Mucosa of rectum (tissue), 2 donors: ENCODE measurements around the gene FBLN2.
A peak's percentile ranks its signal among the peaks of the same experiment; 100 is the strongest.
"Not testable (repeated sequence)": the region's sequence is repeated elsewhere in the genome, so short reads cannot be mapped to it uniquely, and the experiment has no call there.

ENCODE experiments used
- H3K27ac ChIP-seq, 2 donors: one replicate each; pipeline ENCODE4 v1.7.0; 2013; ENCODE audit warnings: inconsistent platforms in 2 of 2, low read depth in 2 of 2, low read length in 2 of 2
- H3K27me3 ChIP-seq, 2 donors: one replicate each; pipeline ENCODE4 v1.7.0; 2013; ENCODE audit warnings: low read length in 2 of 2; ENCODE audit not compliant: control insufficient read depth in 2 of 2, insufficient read depth in 2 of 2
- H3K36me3 ChIP-seq, 2 donors: one replicate each; pipeline ENCODE4 v1.7.0; 2013; ENCODE audit warnings: low read length in 2 of 2; ENCODE audit not compliant: control insufficient read depth in 2 of 2, insufficient read depth in 2 of 2
- H3K4me1 ChIP-seq, 2 donors: one replicate each; pipeline ENCODE4 v1.7.0; 2013; ENCODE audit warnings: low read length in 2 of 2, mild to moderate bottlenecking in 1 of 2; ENCODE audit not compliant: control insufficient read depth in 2 of 2, insufficient read depth in 2 of 2
- H3K4me3 ChIP-seq, 2 donors: one replicate each; pipeline ENCODE4 v1.7.0; 2013; ENCODE audit warnings: low read length in 2 of 2
- H3K9ac ChIP-seq, 2 donors: one replicate each; pipeline ENCODE4 v1.7.0; 2013; ENCODE audit warnings: low read length in 2 of 2, low read depth in 1 of 2, mild to moderate bottlenecking in 1 of 2
- H3K9me3 ChIP-seq, 2 donors: one replicate each; pipeline ENCODE4 v1.7.0; 2013; ENCODE audit warnings: low read length in 2 of 2; ENCODE audit not compliant: control insufficient read depth in 2 of 2
- donor health status: healthy.
- donor health status: Normal muscosa, but diverticular disease.

The FBLN2 gene

DNA sequence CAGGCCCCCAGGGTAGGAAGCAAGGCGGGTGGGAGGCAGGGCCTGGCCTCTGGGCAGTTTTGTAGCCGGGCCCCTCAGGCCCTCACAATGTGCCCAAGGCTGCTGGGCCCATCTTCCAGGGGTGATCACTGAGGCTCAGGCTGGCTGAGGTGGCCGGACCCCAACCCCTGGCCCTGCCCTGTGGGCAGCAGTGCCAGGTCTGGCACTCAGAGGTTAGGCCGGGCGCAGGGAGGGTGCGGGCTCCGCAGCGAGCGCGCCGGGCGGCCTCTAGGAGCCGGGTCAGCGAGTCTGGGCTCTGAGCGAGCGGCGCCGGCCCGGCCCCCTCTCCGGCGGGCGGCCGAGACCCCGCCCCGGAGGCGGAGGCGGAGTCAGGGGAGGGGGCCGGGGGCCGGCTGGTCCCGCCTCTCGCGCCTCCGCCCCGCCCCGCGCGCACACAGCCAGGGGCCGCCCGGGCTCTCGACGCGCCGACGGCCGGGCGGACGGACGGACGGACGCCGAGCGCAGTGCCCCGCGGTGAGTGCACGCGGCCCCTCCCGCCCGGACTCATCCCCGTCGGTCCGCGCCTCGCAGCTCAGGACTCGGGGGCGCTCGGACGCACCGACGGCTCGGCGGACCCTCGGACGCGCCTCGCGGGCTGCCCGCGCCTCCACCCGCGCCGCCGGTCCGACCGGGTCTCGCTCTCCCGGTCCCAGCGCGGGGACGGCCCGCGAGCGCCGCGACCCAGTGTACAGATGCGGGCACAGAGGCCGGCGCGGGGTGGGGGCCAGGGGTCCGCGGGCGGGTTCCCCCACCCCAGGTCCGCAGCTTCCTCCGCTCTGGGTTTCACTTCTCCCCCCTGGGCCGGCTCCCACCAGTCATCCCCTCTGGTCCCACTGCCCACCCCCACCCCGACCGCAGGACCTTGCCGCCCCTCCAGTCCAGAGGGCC lies at the start of gene FBLN2:
Gene FBLN2 (plus strand): TSS at position 430 of the 927 bp plus-strand sequence. CDS start 21,231 bp downstream, outside the sequence.
- H3K4me1 ChIP-seq, result peaks cover 4 to 6% of the 10 kb centered on the region in 2 donors
- peak within 1 kb of the TSS; percentile 2 to 54 for H3K4me3 ChIP-seq

GRCh38 chr3:13499246-13499645 lies 49.7 kb upstream of the FBLN2 start:
- not testable (repeated sequence) for H3K9me3 ChIP-seq, H3K4me3 ChIP-seq, H3K27me3 ChIP-seq, H3K27ac ChIP-seq, H3K36me3 ChIP-seq, H3K4me1 ChIP-seq, H3K9ac ChIP-seq

More for the DNA sequence above, at the start of gene FBLN2:
- Histone ChIP-seq H3K27me3 (peaks cover 9 to 12% of the 10 kb centered on the region in 2 donors), H3K9ac (no peak within 1 kb of the TSS), H3K9me3 (no peaks in the 10 kb centered on the region), H3K36me3 (no peaks in the 10 kb centered on the region), H3K27ac (peak within 1 kb of the TSS in 1 of 2 donors; percentile 17)

DNA sequence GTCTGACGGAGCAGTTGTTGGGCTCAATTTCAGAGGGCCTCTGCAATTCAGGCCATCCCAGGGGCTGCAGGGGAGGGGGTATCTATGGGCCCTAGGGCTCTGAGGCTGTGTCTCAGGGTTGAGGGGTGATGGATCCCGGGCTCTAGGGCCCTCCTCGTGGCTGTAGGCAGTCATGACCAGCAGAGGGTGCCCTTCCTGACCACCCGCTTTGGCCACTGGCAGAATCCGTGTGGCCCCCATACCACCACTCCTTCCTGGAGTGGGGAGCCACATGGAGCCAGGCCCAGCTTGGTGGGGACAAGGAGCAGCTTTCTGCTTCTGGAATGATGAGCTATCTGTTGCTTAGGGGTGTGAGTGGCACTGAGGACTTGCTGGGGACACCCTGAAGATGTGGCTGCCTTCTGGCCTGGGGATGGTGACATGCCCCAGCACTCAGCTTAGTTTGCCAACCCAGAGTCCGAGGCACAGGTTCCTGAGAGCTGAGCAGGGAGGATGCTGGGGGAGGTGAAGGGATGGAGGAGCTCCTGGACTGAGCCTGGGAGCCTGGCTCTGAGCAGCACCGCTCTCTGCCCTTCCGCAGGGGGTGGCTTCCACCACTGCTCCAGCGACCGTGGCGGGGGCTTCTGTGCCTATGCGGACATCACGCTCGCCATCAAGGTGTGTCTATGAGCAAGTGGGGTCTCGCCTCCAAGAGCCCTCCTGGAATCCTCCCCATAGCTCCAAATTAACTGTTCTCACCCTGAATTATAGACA lies 48.6 kb upstream of the FBLN2 start:
- Histone ChIP-seq H3K36me3 (peaks cover 5 to 6% of the 10 kb centered on the region in 2 donors), H3K27me3 (no peaks in the 10 kb centered on the region), H3K4me3 (no peak overlapping the region), H3K9me3 (no peaks in the 10 kb centered on the region), H3K27ac (no peak overlapping the region), H3K9ac (no peak overlapping the region), H3K4me1 (peaks cover 0 to 3% of the 10 kb centered on the region in 2 donors)

DNA sequence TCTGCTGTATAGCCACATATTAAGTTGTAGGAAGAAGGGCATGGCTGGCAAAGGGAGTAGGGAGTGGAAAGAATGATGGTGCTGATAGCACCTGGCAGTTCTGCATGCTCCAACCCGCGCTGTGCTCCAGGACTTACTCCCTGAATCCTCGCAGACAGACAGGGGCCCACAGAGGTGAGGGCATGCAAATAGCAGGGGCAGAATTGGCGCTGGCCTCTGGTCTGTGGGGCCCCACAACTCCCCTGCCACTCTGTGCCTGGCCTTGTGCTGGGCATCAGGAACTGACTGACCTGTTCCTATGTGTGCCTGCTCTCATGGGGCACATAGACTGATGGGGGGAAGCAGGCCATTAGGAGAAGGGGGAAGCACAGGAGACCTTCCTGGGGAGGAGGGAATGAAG lies 47.9 kb upstream of the FBLN2 start:
- Histone ChIP-seq H3K9ac (no peak overlapping the region), H3K4me3 (no peak overlapping the region), H3K9me3 (no peaks in the 10 kb centered on the region), H3K27me3 (no peaks in the 10 kb centered on the region), H3K4me1 (peaks cover 0 to 3% of the 10 kb centered on the region in 2 donors), H3K27ac (no peak overlapping the region), H3K36me3 (peaks cover 5 to 6% of the 10 kb centered on the region in 2 donors)

GRCh38 chr3:13501521-13501920 lies 47.4 kb upstream of the FBLN2 start:
- peaks cover 5 to 6% of the 10 kb centered on the region in 2 donors for H3K36me3 ChIP-seq
- no peak overlapping the region for H3K4me3 ChIP-seq
- H3K27ac ChIP-seq, result no peak overlapping the region
- H3K9ac ChIP-seq, result no peak overlapping the region
- peaks cover 0 to 1% of the 10 kb centered on the region in 2 donors for H3K4me1 ChIP-seq
- H3K27me3 ChIP-seq, result no peaks in the 10 kb centered on the region
- H3K9me3 ChIP-seq, result no peaks in the 10 kb centered on the region

DNA sequence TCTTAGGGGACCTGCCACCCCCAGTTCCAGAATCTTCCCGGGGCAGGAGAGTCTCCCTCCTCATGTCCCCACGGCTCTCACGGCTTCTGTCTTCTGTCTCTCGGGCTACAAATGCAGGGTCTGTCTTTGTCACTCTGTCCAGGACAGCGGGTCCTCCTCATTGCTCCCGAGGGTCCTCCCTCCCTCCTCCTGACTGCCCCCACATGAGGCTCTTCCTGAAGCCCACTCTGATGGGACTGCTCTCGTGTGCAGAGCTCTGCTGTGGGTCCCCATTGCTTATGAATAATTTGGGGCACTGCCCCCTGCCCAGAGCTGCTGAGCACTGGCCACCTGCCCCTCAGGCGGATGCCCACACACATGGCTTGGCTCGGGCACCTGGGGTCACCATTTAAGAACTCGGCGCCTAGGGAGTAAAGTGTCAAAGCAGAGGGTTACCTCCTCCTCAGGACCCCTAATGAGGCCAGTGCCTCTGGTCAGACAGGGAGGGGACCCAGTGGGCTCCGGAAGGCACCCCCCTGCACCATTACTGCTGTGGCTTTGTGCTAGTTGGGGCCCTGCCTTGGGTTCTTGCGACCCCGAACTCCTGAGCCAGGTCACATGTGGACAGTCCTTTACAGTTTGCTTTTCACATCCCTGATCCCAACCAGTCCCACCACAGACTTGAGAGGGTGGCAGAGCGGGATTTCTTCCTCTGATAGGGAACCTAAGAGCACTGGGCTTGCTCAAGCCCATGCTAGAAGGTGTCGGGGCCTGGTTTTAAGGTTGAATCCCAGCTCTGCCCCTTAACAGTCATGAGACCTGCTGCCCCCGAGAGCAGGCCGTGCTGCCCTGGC lies 46.8 kb upstream of the FBLN2 start:
- Histone ChIP-seq H3K27ac (no peak overlapping the region), H3K27me3 (no peaks in the 10 kb centered on the region), H3K4me3 (no peak overlapping the region), H3K9me3 (no peaks in the 10 kb centered on the region), H3K36me3 (peaks cover 5 to 6% of the 10 kb centered on the region in 2 donors), H3K4me1 (no peaks in the 10 kb centered on the region), H3K9ac (no peak overlapping the region)

- H3K9ac ChIP-seq, result no peak overlapping the region
- H3K9me3 ChIP-seq, result no peaks in the 10 kb centered on the region
- no peak overlapping the region for H3K4me3 ChIP-seq
- H3K36me3 ChIP-seq, result peaks cover 5 to 6% of the 10 kb centered on the region in 2 donors
- no peaks in the 10 kb centered on the region for H3K27me3 ChIP-seq
- H3K27ac ChIP-seq, result no peak overlapping the region
- no peaks in the 10 kb centered on the region for H3K4me1 ChIP-seq
These were observed 46.2 kb upstream of the FBLN2 start for GRCh38 chr3:13502791-13503060.

DNA sequence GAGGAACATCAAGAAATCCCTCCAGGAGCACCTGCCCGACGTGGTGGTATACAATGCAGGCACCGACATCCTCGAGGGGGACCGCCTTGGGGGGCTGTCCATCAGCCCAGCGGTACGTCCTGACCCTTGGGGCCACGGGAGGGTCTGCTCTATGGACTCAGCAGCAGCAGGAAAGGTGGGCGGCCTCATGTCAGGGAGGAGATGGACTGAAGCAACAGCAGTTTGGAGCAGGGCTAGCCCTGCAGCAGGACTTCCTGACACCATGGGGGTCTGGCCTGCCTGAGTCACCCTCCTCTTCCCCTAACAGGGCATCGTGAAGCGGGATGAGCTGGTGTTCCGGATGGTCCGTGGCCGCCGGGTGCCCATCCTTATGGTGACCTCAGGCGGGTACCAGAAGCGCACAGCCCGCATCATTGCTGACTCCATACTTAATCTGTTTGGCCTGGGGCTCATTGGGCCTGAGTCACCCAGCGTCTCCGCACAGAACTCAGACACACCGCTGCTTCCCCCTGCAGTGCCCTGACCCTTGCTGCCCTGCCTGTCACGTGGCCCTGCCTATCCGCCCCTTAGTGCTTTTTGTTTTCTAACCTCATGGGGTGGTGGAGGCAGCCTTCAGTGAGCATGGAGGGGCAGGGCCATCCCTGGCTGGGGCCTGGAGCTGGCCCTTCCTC lies 44.6 kb upstream of the FBLN2 start:
- Histone ChIP-seq H3K27me3 (no peaks in the 10 kb centered on the region), H3K9me3 (no peaks in the 10 kb centered on the region), H3K9ac (no peak overlapping the region), H3K27ac (no peak overlapping the region), H3K4me1 (no peaks in the 10 kb centered on the region), H3K36me3 (peaks cover 5 to 6% of the 10 kb centered on the region in 2 donors), H3K4me3 (no peak overlapping the region)

- peaks cover 5 to 6% of the 10 kb centered on the region in 2 donors for H3K36me3 ChIP-seq
- no peaks in the 10 kb centered on the region for H3K4me1 ChIP-seq
- H3K9me3 ChIP-seq, result no peaks in the 10 kb centered on the region
- no peak overlapping the region for H3K27ac ChIP-seq
- H3K9ac ChIP-seq, result no peak overlapping the region
- H3K4me3 ChIP-seq, result no peak overlapping the region
- H3K27me3 ChIP-seq, result no peaks in the 10 kb centered on the region
These were observed 43.5 kb upstream of the FBLN2 start for GRCh38 chr3:13505147-13506130.
